ENCODE measurements around the gene BPIFB1. TPM values are rescaled to one million over a fixed set of nuclear protein-coding genes. Genes with fewer than 3 reads are reported as not detected.

BPIFB1 gene
- total RNA-seq, 1 donor from 2014 or later, result 0.18 TPM

GRCh38 chr20:33322456-33322855 lies 39.4 kb downstream of the BPIFB1 start:
- DNase-seq (ENCODE audit: low spot score) (no peak), ATAC-seq (no peak)

- DNase-seq (ENCODE audit: low spot score) (no peak), ATAC-seq (no peak)
Measured at GRCh38 chr20:33323236-33323635, 40.2 kb downstream of the BPIFB1 start.

GRCh38 chr20:33325350-33325749 lies 42.3 kb downstream of the BPIFB1 start:
- ATAC-seq (no peak), DNase-seq (ENCODE audit: low spot score) (no peak)

GRCh38 chr20:33328157-33329137 lies 45.4 kb downstream of the BPIFB1 start:
- ATAC-seq, result no peak
- DNase-seq (ENCODE audit: low spot score), result no peak

GRCh38 chr20:33332905-33333456 lies 50.0 kb downstream of the BPIFB1 start:
- ATAC-seq, result no peak

GRCh38 chr20:33333616-33334015 lies 50.6 kb downstream of the BPIFB1 start:
- ATAC-seq (no peak), DNase-seq (ENCODE audit: low spot score) (no peak)

More at GRCh38 chr20:33332905-33333456, 50.0 kb downstream of the BPIFB1 start:
- no peak for DNase-seq (ENCODE audit: low spot score)

GRCh38 chr20:33334111-33334510 lies 51.1 kb downstream of the BPIFB1 start:
- ATAC-seq (no peak), DNase-seq (ENCODE audit: low spot score) (no peak)

- DNase-seq (ENCODE audit: low spot score) (no peak), ATAC-seq (no peak)
Measured at GRCh38 chr20:33336375-33336774, 53.4 kb downstream of the BPIFB1 start.

- DNase-seq (ENCODE audit: low spot score), result no peak
- ATAC-seq, result no peak
Measured at GRCh38 chr20:33337119-33337518, 54.1 kb downstream of the BPIFB1 start.

GRCh38 chr20:33337531-33338165 lies 54.6 kb downstream of the BPIFB1 start:
- DNase-seq (ENCODE audit: low spot score) (no peak), ATAC-seq (no peak)

- DNase-seq (ENCODE audit: low spot score) (no peak), ATAC-seq (no peak)
Measured at GRCh38 chr20:33338467-33339258, 55.6 kb downstream of the BPIFB1 start.

- ATAC-seq, result no peak
- no peak for DNase-seq (ENCODE audit: low spot score)
Measured at GRCh38 chr20:33339515-33340058, 56.6 kb downstream of the BPIFB1 start.

- no peak for ATAC-seq
- DNase-seq (ENCODE audit: low spot score), result no peak
Measured at GRCh38 chr20:33343521-33343920, 60.5 kb downstream of the BPIFB1 start.

- no peak for ATAC-seq
Measured at GRCh38 chr20:33345342-33345741, 62.3 kb downstream of the BPIFB1 start.

GRCh38 chr20:33348136-33348937 lies 65.3 kb downstream of the BPIFB1 start:
- ATAC-seq, result no peak
- DNase-seq (ENCODE audit: low spot score), result no peak

More at GRCh38 chr20:33345342-33345741, 62.3 kb downstream of the BPIFB1 start:
- no peak for DNase-seq (ENCODE audit: low spot score)

GRCh38 chr20:33349493-33349892 lies 66.5 kb downstream of the BPIFB1 start:
- DNase-seq (ENCODE audit: low spot score) (no peak), ATAC-seq (no peak)

- ATAC-seq (no peak), DNase-seq (ENCODE audit: low spot score) (no peak)
Measured at GRCh38 chr20:33351696-33352095, 68.7 kb downstream of the BPIFB1 start.

- ATAC-seq (no peak), DNase-seq (ENCODE audit: low spot score) (no peak)
Measured at GRCh38 chr20:33352258-33353012, 69.4 kb downstream of the BPIFB1 start.

GRCh38 chr20:33353013-33353402 lies 70.0 kb downstream of the BPIFB1 start:
- ATAC-seq (no peak), DNase-seq (ENCODE audit: low spot score) (no peak)
